Stimulated activated CD4-positive, alpha-beta T cell treated with anti-CD3 and anti-CD28 coated beads, Interleukin-1b, Interleukin-23, amount 100 ng/mL, for 24 hours (primary cell): Measurements from ENCODE around the gene ZNF132.
A peak's percentile ranks its signal among the peaks of the same experiment; 100 is the strongest.
"Not testable (repeated sequence)": the region's sequence is repeated elsewhere in the genome, so short reads cannot be mapped to it uniquely, and the experiment has no call there.

Experiments
- DNase-seq, 4 experiments: peaks; one replicate each; pipeline ENCODE4 v3.0.0-alpha.2; 2020; ENCODE audit warnings: low read depth in 4 of 4, low spot score in 1 of 4

ZNF132 gene

GRCh38 chr19:58468216-58468839 is 28.4 kb upstream of the ZNF132 start:
- no peak for DNase-seq

- DNase-seq = peak; percentile 92 to 97 (median 96)
Observed at GRCh38 chr19:58466760-58467589, 27.0 kb upstream of the ZNF132 start, which contains the start of gene ZNF324. ZNF324 (plus strand) TSS chr19:58467080; CDS start chr19:58469186, 2,106 bp downstream.

DNA sequence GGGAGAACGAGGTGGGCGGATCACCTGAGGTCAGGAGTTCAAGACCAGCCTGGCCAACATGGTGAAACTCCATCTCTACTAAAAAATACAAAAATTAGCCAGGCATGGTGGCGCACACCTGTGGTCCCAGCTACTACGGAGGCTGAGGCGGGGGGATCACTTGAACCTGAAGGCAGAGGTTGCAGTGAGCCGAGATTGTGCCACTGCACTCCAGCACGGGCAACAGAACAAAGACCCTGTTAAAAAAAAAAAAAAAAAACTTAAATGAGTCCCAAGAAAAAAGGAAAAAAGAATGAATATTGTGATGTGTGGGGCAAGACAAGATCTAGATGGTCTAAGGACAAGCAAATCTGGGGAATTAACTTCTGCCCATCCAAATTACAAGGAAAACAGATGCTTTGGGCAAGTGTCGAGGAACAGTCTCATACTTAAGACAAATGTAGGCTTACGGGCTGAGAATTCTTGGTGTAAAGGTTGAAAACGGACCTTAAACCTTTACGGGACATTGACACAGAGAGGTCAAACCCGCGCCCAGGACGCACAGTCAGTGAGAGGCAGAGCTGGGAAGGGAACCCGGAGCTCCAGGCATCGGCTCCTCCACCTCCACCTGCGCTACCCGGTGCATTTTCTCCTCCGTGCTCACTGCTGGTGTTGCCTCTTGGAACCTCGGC is 26.3 kb upstream of the ZNF132 start:
- DNase-seq = no peak

- no peak for DNase-seq
Observed at GRCh38 chr19:58460039-58460438, 20.1 kb upstream of the ZNF132 start.

DNA sequence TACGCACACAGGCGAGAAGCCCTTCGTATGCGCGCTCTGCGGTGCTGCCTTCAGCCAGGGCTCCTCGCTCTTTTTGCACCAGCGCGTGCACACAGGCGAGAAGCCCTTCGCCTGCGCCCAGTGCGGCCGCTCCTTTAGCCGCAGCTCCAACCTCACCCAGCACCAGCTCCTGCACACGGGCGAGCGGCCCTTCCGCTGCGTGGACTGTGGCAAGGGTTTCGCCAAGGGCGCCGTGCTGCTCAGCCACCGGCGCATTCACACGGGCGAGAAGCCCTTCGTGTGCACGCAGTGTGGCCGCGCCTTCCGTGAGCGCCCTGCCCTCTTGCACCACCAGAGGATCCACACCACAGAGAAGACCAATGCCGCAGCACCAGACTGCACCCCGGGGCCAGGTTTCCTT is 16.2 kb upstream of the ZNF132 start:
- no peak for DNase-seq

DNA sequence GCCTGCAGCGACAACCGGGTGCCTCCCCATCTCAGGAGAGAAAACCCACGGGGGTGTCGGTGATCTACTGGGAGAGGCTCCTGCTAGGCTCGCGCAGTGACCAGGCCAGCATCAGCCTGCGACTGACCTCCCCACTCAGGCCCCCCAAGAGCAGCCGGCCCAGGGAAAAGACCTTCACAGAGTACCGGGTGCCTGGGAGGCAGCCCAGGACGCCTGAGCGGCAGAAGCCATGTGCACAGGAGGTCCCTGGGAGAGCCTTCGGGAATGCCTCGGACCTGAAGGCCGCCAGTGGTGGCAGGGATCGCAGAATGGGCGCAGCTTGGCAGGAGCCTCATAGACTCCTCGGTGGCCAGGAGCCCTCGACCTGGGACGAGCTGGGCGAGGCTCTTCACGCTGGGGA is 15.4 kb upstream of the ZNF132 start:
- DNase-seq = no peak

GRCh38 chr19:58453743-58454142 is 13.8 kb upstream of the ZNF132 start:
- DNase-seq = no peak

- peak; percentile 86 to 95 (median 93) for DNase-seq
Observed at GRCh38 chr19:58451358-58452101, 11.6 kb upstream of the ZNF132 start, which contains the start of gene ZNF324B. ZNF324B (plus strand) TSS chr19:58451622; CDS start chr19:58453702, 2,080 bp downstream.

DNA sequence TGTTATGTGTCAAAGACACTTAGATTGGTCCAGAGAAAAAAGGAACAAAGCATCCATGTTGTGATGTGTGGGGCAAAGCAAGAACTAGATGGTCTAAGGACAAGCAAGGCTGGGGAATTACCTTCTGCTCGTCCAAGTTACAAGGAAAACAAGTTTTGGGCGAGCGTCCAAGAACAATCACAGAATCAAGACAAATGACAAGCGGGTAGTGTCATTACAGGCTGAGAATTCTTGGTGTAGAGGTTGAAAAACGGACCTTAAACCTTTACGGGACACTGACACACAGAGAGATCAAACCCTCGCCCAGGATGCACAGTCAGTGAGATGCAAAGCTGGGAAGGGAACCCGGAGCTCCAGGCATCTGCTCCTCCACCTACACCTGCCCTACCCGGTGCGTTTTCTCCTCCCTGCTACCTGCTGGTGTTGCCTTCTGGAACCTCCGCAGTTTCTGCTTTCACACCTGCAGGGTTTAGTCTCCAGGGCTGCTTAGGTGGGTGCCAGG is 11.0 kb upstream of the ZNF132 start:
- no peak for DNase-seq

DNA sequence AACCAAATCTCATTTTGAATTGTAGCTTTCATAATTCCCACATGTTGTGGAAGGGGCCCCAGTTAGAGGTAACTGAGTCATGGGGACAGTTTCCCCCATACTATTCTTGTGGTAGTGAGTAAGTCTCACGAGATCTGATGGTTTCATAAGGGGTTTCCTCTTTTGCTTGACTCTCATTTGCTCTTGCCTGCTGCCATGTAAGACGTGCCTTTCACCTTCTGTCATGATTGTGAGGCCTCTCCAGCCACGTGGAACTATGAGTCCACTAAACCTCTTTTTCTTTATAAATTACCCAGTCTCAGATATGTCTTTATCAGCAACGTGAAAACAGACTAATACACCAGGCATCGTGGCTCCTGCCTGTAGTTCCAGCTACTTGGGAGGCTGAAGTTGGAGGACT is 10.0 kb upstream of the ZNF132 start:
- DNase-seq = not testable (repeated sequence)

GRCh38 chr19:58448860-58449259 is 8.9 kb upstream of the ZNF132 start:
- not testable (repeated sequence) for DNase-seq

- DNase-seq = not testable (repeated sequence)
Observed at GRCh38 chr19:58442986-58443385, 3.0 kb upstream of the ZNF132 start.

GRCh38 chr19:58440556-58440955 is 603 bp upstream of the ZNF132 start:
- no peak for DNase-seq

- no peak for DNase-seq
Observed at GRCh38 chr19:58434217-58434616, 5.7 kb downstream of the ZNF132 start.

GRCh38 chr19:58429745-58430144 is 10.2 kb downstream of the ZNF132 start:
- DNase-seq = no peak

DNA sequence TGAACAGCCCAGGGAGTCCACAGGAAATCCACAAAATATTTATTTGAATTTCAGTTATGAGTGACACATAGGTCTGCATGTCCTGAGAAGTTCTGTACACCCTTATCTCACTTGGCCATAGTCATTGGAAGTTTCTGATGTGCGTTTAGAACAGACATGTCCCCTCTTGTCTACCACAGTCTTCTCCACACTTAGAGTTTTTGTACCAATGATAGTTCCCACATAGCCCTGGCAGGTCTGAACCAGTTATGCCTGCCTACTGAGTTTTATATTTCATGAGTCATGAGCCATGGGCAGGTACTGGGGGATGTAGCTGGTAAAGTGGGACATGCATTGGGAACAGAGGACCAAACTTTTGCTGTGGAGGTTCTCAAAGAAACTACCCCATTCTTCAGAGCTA is 11.3 kb downstream of the ZNF132 start:
- DNase-seq = no peak

- no peak for DNase-seq
Observed at GRCh38 chr19:58417071-58417470, 22.9 kb downstream of the ZNF132 start.

DNA sequence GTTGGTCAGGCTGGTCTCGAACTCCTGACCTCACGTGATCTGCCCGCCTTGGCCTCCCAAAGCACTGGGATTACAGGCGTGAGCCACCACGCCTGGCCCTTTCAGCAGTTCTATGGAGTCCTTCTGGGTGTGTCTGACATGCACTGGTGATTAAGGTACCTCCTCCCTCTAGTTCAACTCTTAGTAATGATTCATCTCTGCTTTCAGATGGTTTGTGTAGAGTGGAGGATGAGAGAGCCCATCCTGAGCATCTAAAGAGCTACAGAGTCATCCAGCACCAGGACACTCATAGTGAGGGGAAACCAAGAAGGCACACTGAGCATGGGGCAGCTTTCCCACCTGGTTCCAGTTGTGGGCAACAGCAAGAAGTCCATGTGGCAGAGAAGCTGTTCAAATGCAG is 23.3 kb downstream of the ZNF132 start:
- no peak for DNase-seq

DNA sequence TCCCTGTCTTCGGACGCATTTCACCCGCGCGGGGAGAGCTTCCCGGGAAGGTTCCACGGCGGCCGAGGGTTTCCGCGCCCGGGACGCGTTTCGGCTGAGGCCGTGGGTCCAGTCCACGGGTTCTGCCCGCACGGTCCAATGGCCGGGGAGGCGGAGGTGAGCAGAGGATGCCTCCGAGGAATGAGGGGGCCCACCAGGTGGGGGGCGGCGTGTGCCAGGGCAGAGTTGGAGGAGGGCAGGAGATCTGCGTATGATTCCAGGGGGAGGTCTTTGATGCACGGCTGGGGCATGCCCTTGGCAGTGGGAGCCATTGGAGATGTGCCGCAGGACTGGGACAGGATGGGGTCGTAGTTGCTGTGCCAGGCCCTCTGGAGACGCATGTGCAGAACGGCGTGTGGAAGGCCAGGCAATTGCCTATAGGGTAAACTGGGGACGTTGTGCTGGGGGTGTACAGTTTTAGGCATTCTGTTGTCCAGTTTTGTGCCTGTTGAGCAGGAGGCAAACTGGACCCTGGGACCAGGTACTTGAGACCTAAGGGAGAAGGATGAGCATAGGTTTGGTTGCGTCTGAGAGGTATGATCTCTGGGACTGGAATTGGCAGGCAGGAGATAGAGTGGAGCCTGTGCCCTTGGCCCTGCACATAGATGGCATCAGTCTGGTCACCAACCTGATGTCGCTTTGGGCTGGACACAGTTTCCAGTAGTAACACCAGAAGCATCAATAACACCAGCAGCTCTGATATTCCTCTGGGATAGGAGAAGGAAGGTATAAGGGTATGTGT is 30.8 kb downstream of the ZNF132 start:
- DNase-seq = no peak
